Ovary (tissue), 9 donors: ENCODE results near the gene EML6. TPM values are rescaled to one million over a fixed set of nuclear protein-coding genes. Genes with fewer than 3 reads are reported as not detected.

Source experiments
- DNase-seq, 5 donors: peaks; one replicate each; pipeline ENCODE4 v3.0.0-alpha.2; 2019 to 2020
- H3K27ac ChIP-seq, 2 donors: fragments of 200-600 bp; one replicate each; pipeline versions ENCODE4 v1.5.1 to v1.8.0; 2019 to 2022
- H3K27me3 ChIP-seq: fragments of 200-600 bp; one replicate; pipeline ENCODE4 v1.8.0; 2022
- H3K36me3 ChIP-seq: fragments of 200-600 bp; sonication (generic); one replicate; pipeline ENCODE4 v1.5.1; 2019
- H3K4me1 ChIP-seq: one replicate; pipeline ENCODE4 v1.8.1; 2013; ENCODE audit warnings: mild to moderate bottlenecking, moderate library complexity; ENCODE audit not compliant: insufficient read depth
- H3K4me3 ChIP-seq: fragments of 200-600 bp; sonication (generic); one replicate; pipeline ENCODE4 v1.5.1; 2017
- H3K9me3 ChIP-seq, 2 donors: fragments of 200-600 bp in 1 of 2; sonication (generic) in 1 of 2; one replicate each; pipeline versions ENCODE4 v1.5.1 to v1.8.1; 2013 to 2019; ENCODE audit warnings: mild to moderate bottlenecking in 1 of 2, moderate library complexity in 1 of 2
- EP300 ChIP-seq: sonication (generic); formaldehyde crosslinking; IDR thresholded peaks from one replicate; pipeline ENCODE4 v1.6.1; 2017; ENCODE audit warnings: antibody characterized with exemption
- POLR2A ChIP-seq: fragments of 450-650 bp; IDR thresholded peaks from one replicate; pipeline ENCODE4 v1.6.1; 2017; ENCODE audit warnings: antibody characterized with exemption, mild to moderate bottlenecking, moderate library complexity
- WGBS, 3 donors: extraction: QIAGEN DNeasy Blood & Tissue Kit in 1 of 3; methylation state at CpG; one replicate each; pipeline versions ENCODE4 v1.1.5 to v1.1.7; 2013 to 2017; 5-methylcytosine and 5-hydroxymethylcytosine counted together
- intact Hi-C, 4 donors: fragments of 100-400 bp; cut with DNase I; formaldehyde crosslinking; loops; one replicate each; pipeline versions ENCODE4 v1.11.0 to v1.15.1; 2022 to 2023
- polyA plus RNA-seq, 2 donors: library from polyadenylated mRNA; stranded (reverse); fragments of 200-250 nt in 1 of 2; fragments of 350-450 nt in 1 of 2; fragmentation: Illumina TruSeq in 1 of 2; extraction: RNeasy Lipid Tissue Mini Kit (QIAGEN cat#74804) in 1 of 2; gene quantifications; one replicate each; pipeline ENCODE4 v1.2.3, GENCODE V29; 2013 to 2014
- total RNA-seq, 7 donors: library from RNA; depleted of rRNA in 2 of 7; stranded (reverse); fragments of >200 nt in 2 of 7; fragmentation: NEBNext Ultra II Directional in 3 of 7; extraction: Animal tissue kit (Norgen Biotek cat#: 25700) in 3 of 7; gene quantifications; one replicate each; pipeline versions ENCODE4 v1.1.0 to v1.2.4, GENCODE V29; 2016 to 2023
- TF ChIP-seq, protein P1 (sequence below), 3 donors: fragments of 450-650 bp in 2 of 3; fragments of 200-600 bp in 1 of 3; IDR thresholded peaks; one replicate each; pipeline versions ENCODE4 v1.5.1 to v1.8.0; 2016 to 2022; ENCODE audit warnings: antibody characterized with exemption in 3 of 3, mild to moderate bottlenecking in 1 of 3
- donor health status: DM: no; HTN: no; CAD: no; lungs with moderate emphysema.
- donor health status: DM: no; HTN: no; CAD: no.
- donor health status: Bipolar disorder and iron deficiency.
- donor health status: DM: yes; HTN: yes; CAD: no.
- donor health status: DM: no; HTN: no; CAD: no.
- donor health status: DM: yes; HTN: yes; CAD: no.

Gene EML6
- total and polyA plus RNA-seq, 9 donors: 0.22 to 3.7 (median 0.48) TPM

DNA sequence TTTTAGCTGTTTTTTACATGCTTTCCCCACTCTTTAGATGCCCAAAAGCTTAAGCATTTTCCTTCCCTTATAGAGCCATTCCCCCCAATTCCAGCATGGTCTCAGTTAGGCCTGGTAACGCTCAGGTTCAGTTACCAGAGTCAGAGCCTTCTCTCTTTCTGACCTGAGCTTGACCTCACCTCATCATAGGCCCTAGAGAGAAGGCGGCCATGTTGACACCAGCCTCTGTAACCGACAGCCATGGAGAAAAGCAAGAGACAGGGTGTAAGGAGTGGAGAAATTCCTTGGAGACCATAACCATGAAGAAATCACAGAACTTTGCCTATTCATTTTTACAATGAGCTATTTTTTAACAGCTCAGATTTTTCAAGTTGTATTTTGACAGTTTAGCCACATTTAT, 227.3 kb downstream of the EML6 start:
- H3K27me3 ChIP-seq: no peaks in the 10 kb centered on the region
- H3K4me3 ChIP-seq: no peak overlapping the region
- no peaks in the 10 kb centered on the region for H3K36me3 ChIP-seq
- 94 to 98% (median 96%) methylated on average over 3 of the region's 3 CpGs for WGBS, 3 donors
- peaks cover 4% of the 10 kb centered on the region for H3K4me1 ChIP-seq
- intact Hi-C loops: no loop called here
- H3K9me3 ChIP-seq: no peaks in the 10 kb centered on the region
- TF ChIP-seq EP300: no peak
- no peak overlapping the region for H3K27ac ChIP-seq
- no peak for DNase-seq

DNA sequence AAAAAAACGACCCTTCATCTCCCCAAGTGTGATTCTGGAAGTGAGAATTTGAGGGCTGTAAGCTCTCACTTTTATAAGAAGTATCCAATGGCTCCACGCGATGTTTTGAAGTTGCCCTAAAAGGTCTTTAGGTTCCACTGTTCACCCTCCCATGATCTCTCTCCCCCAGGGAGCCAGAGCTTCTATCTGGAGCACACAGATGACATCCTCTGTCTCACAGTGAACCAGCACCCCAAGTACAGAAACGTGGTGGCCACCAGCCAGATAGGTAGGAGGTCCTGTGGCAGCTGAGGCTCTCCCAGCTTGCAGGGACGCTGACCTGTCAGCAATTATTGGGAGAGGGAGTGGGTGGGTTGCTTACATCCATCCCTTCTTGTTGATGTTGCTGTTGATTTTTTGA, 229.0 kb downstream of the EML6 start:
- intact Hi-C loops: no loop called here
- TF ChIP-seq EP300: no peak
- TF ChIP-seq POLR2A: no peak
- TF ChIP-seq, protein P1, sequence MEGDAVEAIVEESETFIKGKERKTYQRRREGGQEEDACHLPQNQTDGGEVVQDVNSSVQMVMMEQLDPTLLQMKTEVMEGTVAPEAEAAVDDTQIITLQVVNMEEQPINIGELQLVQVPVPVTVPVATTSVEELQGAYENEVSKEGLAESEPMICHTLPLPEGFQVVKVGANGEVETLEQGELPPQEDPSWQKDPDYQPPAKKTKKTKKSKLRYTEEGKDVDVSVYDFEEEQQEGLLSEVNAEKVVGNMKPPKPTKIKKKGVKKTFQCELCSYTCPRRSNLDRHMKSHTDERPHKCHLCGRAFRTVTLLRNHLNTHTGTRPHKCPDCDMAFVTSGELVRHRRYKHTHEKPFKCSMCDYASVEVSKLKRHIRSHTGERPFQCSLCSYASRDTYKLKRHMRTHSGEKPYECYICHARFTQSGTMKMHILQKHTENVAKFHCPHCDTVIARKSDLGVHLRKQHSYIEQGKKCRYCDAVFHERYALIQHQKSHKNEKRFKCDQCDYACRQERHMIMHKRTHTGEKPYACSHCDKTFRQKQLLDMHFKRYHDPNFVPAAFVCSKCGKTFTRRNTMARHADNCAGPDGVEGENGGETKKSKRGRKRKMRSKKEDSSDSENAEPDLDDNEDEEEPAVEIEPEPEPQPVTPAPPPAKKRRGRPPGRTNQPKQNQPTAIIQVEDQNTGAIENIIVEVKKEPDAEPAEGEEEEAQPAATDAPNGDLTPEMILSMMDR (IDR thresholded peaks at IDR 0.05): no peak
- Histone ChIP-seq H3K27ac (no peak overlapping the region), H3K9me3 (no peaks in the 10 kb centered on the region), H3K27me3 (no peaks in the 10 kb centered on the region), H3K4me1 (no peaks in the 10 kb centered on the region), H3K4me3 (no peak overlapping the region), H3K36me3 (no peaks in the 10 kb centered on the region)
- 60 to 70% (median 64%) methylated on average over 5 of the region's 5 CpGs for WGBS, 3 donors
- no peak for DNase-seq

GRCh38 chr2:54952978-54953456, 229.6 kb downstream of the EML6 start:
- Histone ChIP-seq H3K4me1 (no peaks in the 10 kb centered on the region), H3K27me3 (no peaks in the 10 kb centered on the region), H3K36me3 (no peaks in the 10 kb centered on the region), H3K4me3 (no peak overlapping the region), H3K27ac (no peak overlapping the region), H3K9me3 (no peaks in the 10 kb centered on the region)
- no peak for DNase-seq
- WGBS, 3 donors: 68 to 74% (median 72%) methylated on average over 9 of the region's 9 CpGs
- intact Hi-C loops: no loop called here
- TF ChIP-seq EP300 (no peak), POLR2A (no peak)
- TF ChIP-seq, protein P1 (IDR thresholded peaks at IDR 0.05): no peak

DNA sequence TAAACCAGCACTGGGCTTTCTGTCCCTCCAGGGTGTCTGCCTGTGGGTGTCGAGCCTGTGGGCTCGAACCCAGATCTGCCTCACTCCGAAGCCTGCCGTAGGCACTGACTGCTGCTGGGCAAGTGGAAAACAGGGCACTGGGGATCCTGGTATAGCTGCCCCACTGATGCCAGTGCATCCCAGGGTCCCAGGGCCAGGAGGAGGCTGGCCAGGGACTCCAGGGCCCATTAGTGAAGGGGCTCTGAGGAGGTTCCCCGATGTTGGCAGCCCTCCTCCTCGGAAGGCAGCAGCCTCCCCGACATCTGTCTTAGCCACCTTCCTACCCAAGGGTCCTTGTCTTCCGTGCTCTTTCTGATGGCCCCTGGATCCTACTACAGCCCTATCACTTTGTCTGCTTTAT, 230.7 kb downstream of the EML6 start:
- Histone ChIP-seq H3K27ac (no peak overlapping the region), H3K9me3 (no peaks in the 10 kb centered on the region), H3K36me3 (no peaks in the 10 kb centered on the region), H3K4me1 (no peaks in the 10 kb centered on the region), H3K27me3 (no peaks in the 10 kb centered on the region), H3K4me3 (no peak overlapping the region)
- no peak for DNase-seq
- 77 to 80% (median 79%) methylated on average over 7 to 8 of the region's 8 CpGs for WGBS, 3 donors
- intact Hi-C loops: no loop called here
- no peak for TF ChIP-seq EP300
- TF ChIP-seq POLR2A: no peak
- TF ChIP-seq, protein P1 (IDR thresholded peaks at IDR 0.05): no peak

GRCh38 chr2:54954705-54955357, 231.4 kb downstream of the EML6 start:
- H3K27ac ChIP-seq: no peak overlapping the region
- no peak for DNase-seq
- intact Hi-C loops: no loop called here
- no peaks in the 10 kb centered on the region for H3K9me3 ChIP-seq
- WGBS, 3 donors: 92 to 96% (median 92%) methylated on average over 3 of the region's 3 CpGs
- H3K27me3 ChIP-seq: no peaks in the 10 kb centered on the region
- H3K36me3 ChIP-seq: no peaks in the 10 kb centered on the region
- TF ChIP-seq EP300 (no peak), POLR2A (no peak)
- TF ChIP-seq, protein P1 (IDR thresholded peaks at IDR 0.05): no peak
- H3K4me1 ChIP-seq: no peaks in the 10 kb centered on the region
- no peak overlapping the region for H3K4me3 ChIP-seq
